ENCODE data around the gene ASAH2. TPM values are rescaled to one million over a fixed set of nuclear protein-coding genes. Genes with fewer than 3 reads are reported as not detected.

ASAH2 gene
- polyA plus RNA-seq, 1 donor from 2014 or later = 4.3 TPM

DNA sequence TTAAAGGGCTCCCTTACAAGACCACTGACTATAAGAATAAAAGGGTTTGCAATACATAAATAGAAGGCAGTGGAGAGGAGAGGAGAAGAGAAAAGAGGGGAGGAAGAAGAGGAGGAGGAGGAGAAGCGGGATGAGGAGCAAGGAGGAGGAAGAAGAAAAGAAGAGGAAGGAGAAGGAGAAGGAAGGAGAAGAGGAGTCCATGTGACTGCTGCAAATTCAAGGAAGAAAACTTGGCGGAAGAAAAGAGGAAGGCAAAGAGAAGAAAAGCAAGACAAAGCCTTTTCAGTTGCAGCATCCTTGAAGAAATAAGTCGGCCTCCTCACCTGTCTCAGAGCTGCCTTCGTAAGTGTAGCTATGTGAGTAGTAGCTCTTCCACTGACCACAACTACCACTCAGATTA, 22.6 kb downstream of the ASAH2 start:
- Histone ChIP-seq H3K27me3 (ENCODE audit: insufficient read depth, low read depth, low read length) (no peaks in the 10 kb centered on the region), H3K79me2 (replicated peaks; ENCODE audit: insufficient read depth, low read length) (no peaks in the 10 kb centered on the region), H3K36me3 (ENCODE audit: insufficient read depth, low read length) (no peaks in the 10 kb centered on the region), H3K4me2 (ENCODE audit: low read length) (no peak overlapping the region), H3F3A (ENCODE audit: insufficient read depth, low read length, poor library complexity, severe bottlenecking) (no peaks in the 10 kb centered on the region), H3K4me3 (ENCODE audit: low read length) (no peak overlapping the region), H3K9ac (ENCODE audit: low read length) (no peak overlapping the region), H3K9me3 (ENCODE audit: low read length) (no peaks in the 10 kb centered on the region), H2AFZ (ENCODE audit: low read depth, low read length) (no peak overlapping the region), H3K9me2 (ENCODE audit: insufficient read depth, low read length) (no peaks in the 10 kb centered on the region), H3K27ac (ENCODE audit: low read length) (no peak overlapping the region), H4K20me1 (ENCODE audit: insufficient read depth) (no peaks in the 10 kb centered on the region)
- TF ChIP-seq, protein P1, sequence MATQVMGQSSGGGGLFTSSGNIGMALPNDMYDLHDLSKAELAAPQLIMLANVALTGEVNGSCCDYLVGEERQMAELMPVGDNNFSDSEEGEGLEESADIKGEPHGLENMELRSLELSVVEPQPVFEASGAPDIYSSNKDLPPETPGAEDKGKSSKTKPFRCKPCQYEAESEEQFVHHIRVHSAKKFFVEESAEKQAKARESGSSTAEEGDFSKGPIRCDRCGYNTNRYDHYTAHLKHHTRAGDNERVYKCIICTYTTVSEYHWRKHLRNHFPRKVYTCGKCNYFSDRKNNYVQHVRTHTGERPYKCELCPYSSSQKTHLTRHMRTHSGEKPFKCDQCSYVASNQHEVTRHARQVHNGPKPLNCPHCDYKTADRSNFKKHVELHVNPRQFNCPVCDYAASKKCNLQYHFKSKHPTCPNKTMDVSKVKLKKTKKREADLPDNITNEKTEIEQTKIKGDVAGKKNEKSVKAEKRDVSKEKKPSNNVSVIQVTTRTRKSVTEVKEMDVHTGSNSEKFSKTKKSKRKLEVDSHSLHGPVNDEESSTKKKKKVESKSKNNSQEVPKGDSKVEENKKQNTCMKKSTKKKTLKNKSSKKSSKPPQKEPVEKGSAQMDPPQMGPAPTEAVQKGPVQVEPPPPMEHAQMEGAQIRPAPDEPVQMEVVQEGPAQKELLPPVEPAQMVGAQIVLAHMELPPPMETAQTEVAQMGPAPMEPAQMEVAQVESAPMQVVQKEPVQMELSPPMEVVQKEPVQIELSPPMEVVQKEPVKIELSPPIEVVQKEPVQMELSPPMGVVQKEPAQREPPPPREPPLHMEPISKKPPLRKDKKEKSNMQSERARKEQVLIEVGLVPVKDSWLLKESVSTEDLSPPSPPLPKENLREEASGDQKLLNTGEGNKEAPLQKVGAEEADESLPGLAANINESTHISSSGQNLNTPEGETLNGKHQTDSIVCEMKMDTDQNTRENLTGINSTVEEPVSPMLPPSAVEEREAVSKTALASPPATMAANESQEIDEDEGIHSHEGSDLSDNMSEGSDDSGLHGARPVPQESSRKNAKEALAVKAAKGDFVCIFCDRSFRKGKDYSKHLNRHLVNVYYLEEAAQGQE (IDR thresholded peaks at IDR 0.05; ENCODE audit: borderline replicate concordance) = no peak
- TF ChIP-seq EP300 (conservative IDR thresholded peaks at IDR 0.05; ENCODE audit: poor library complexity, severe bottlenecking) = no peak
- TF ChIP-seq, protein P2, sequence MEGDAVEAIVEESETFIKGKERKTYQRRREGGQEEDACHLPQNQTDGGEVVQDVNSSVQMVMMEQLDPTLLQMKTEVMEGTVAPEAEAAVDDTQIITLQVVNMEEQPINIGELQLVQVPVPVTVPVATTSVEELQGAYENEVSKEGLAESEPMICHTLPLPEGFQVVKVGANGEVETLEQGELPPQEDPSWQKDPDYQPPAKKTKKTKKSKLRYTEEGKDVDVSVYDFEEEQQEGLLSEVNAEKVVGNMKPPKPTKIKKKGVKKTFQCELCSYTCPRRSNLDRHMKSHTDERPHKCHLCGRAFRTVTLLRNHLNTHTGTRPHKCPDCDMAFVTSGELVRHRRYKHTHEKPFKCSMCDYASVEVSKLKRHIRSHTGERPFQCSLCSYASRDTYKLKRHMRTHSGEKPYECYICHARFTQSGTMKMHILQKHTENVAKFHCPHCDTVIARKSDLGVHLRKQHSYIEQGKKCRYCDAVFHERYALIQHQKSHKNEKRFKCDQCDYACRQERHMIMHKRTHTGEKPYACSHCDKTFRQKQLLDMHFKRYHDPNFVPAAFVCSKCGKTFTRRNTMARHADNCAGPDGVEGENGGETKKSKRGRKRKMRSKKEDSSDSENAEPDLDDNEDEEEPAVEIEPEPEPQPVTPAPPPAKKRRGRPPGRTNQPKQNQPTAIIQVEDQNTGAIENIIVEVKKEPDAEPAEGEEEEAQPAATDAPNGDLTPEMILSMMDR (IDR thresholded peaks at IDR 0.05; ENCODE audit: poor library complexity, severe bottlenecking) = no peak
- no peak for TF ChIP-seq POLR2AphosphoS5 (IDR thresholded peaks at IDR 0.05)
- no peak for TF ChIP-seq TAF1 (IDR thresholded peaks at IDR 0.05; ENCODE audit: low read depth)
- TF ChIP-seq MXI1 (conservative IDR thresholded peaks at IDR 0.05; ENCODE audit: poor library complexity, severe bottlenecking) = no peak
- no peak for TF ChIP-seq EZH2 (IDR thresholded peaks at IDR 0.05; ENCODE audit: borderline replicate concordance, insufficient read depth, low read length, poor library complexity, severe bottlenecking)
- TF ChIP-seq SMC3 (conservative IDR thresholded peaks at IDR 0.05; ENCODE audit: poor library complexity) = no peak
- TF ChIP-seq RAD21 (conservative IDR thresholded peaks at IDR 0.05) = no peak

DNA sequence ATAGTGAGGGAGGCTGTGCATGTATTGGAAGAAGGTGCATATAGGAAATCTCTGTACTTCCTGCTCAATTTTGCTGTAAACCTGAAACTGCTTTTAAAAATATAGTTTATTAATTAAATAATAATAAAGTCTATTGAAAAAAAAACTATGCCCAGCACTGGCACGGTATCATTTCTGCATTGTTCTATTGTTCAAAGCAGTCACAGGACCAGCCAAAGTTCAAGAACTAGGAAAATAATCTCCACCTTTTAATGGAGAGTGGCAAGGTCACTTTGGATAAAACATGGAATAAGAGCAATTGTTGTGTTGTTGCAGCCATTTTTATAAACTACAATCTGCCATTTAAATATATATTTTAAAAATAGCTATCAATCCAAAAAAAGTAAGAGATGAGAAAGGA, 24.7 kb downstream of the ASAH2 start:
- Histone ChIP-seq H3K9me3 (ENCODE audit: low read length) (no peaks in the 10 kb centered on the region), H3K4me3 (ENCODE audit: low read length) (no peak overlapping the region), H3K4me2 (ENCODE audit: low read length) (no peak overlapping the region), H3K79me2 (replicated peaks; ENCODE audit: insufficient read depth, low read length) (no peaks in the 10 kb centered on the region), H3K36me3 (ENCODE audit: insufficient read depth, low read length) (no peaks in the 10 kb centered on the region), H3F3A (ENCODE audit: insufficient read depth, low read length, poor library complexity, severe bottlenecking) (no peaks in the 10 kb centered on the region), H3K9me2 (ENCODE audit: insufficient read depth, low read length) (no peaks in the 10 kb centered on the region), H2AFZ (ENCODE audit: low read depth, low read length) (no peak overlapping the region), H3K27me3 (ENCODE audit: insufficient read depth, low read depth, low read length) (no peaks in the 10 kb centered on the region), H3K27ac (ENCODE audit: low read length) (no peak overlapping the region), H3K9ac (ENCODE audit: low read length) (no peak overlapping the region), H4K20me1 (ENCODE audit: insufficient read depth) (no peaks in the 10 kb centered on the region)
- no peak for TF ChIP-seq TAF1 (IDR thresholded peaks at IDR 0.05; ENCODE audit: low read depth)

All from neural cell (in vitro differentiated cells).